Measurements from ENCODE around the gene TSBP1.

- TF ChIP-seq CTCF (conservative IDR thresholded peaks at IDR 0.05; ENCODE audit: low read length) (no peak), EZH2phosphoT487 (IDR thresholded peaks at IDR 0.05; ENCODE audit: borderline replicate concordance, low read depth, low read length) (no peak)
These were observed 40.0 kb upstream of the TSBP1 start for GRCh38 chr6:32411566-32412327.
